ENCODE measurements around the gene ZNF283.
A peak's percentile ranks its signal among the peaks of the same experiment; 100 is the strongest.

The ZNF283 gene

DNA sequence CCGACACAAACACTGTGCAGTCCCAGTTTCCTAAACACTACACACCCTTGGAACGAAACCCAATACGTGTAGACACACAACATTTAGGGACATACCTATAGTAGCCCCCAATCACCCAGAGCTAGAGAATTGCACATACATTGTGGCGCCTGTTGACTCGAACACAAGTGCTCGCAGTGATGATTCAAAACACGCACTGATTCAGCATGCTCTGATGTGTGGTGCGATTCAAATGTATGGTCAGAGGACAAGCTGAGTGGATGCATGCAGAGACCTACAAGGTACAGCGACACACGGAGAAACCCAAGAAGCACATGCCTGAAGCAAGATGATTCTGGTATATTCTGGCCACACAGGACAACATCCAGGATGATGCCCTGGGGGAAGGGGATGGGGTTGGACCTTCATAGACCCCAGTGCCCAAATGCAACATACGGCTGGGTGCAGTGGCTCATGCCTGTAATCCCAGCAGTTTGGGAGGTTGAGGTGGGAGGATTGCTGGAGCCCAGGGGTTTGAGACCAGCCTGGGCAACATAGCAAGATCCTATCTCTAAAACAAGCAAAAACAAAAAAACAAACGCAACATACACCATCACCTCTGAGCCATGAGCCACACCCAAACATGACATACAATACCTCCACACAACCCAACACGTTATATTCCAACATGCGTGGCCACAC, 45.4 kb upstream of the ZNF283 start:
- no peak overlapping the region for H3K4me3 ChIP-seq (ENCODE audit: low read depth, low read length)
- TF ChIP-seq CTCF (IDR thresholded peaks at IDR 0.05; ENCODE audit: low read depth, low read length) (no peak), MYC (IDR thresholded peaks at IDR 0.05; ENCODE audit: low read depth, low read length) (no peak), MAX (IDR thresholded peaks at IDR 0.05; ENCODE audit: low read depth, low read length) (no peak), POLR2A (IDR thresholded peaks at IDR 0.05; ENCODE audit: extremely low read depth, insufficient read length) (no peak)
- DNase-seq (ENCODE audit: low read depth) = no peak

DNA sequence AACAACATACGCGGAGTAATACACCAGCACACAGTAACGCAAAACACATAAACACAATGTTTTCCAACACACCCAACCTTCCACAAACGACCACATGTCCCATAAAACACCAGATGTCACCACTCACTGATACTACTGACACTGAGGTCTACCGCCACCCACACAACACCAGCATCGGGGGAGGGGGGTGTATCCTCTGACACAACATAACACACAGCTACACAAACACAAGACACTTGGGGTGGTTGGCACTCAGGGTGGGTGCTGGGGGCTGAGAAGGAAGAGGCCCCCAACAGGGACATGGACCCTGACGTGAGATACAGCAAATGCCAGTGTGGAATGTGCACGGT, 44.8 kb upstream of the ZNF283 start:
- DNase-seq (ENCODE audit: low read depth) = no peak
- H3K4me3 ChIP-seq (ENCODE audit: low read depth, low read length) = no peak overlapping the region
- no peak for TF ChIP-seq CTCF (IDR thresholded peaks at IDR 0.05; ENCODE audit: low read depth, low read length)
- TF ChIP-seq MYC (IDR thresholded peaks at IDR 0.05; ENCODE audit: low read depth, low read length) = no peak
- TF ChIP-seq POLR2A (IDR thresholded peaks at IDR 0.05; ENCODE audit: extremely low read depth, insufficient read length) = no peak
- TF ChIP-seq MAX (IDR thresholded peaks at IDR 0.05; ENCODE audit: low read depth, low read length) = no peak

GRCh38 chr19:43782689-43783231, 44.4 kb upstream of the ZNF283 start:
- TF ChIP-seq MYC (IDR thresholded peaks at IDR 0.05; ENCODE audit: low read depth, low read length) (no peak), POLR2A (IDR thresholded peaks at IDR 0.05; ENCODE audit: extremely low read depth, insufficient read length) (no peak), MAX (IDR thresholded peaks at IDR 0.05; ENCODE audit: low read depth, low read length) (no peak), CTCF (IDR thresholded peaks at IDR 0.05; ENCODE audit: low read depth, low read length) (no peak)
- DNase-seq (ENCODE audit: low read depth) = no peak

GRCh38 chr19:43783636-43784035, 43.5 kb upstream of the ZNF283 start:
- H3K4me3 ChIP-seq (ENCODE audit: low read depth, low read length) = no peak overlapping the region
- TF ChIP-seq CTCF (IDR thresholded peaks at IDR 0.05; ENCODE audit: low read depth, low read length) (no peak), POLR2A (IDR thresholded peaks at IDR 0.05; ENCODE audit: extremely low read depth, insufficient read length) (no peak), MYC (IDR thresholded peaks at IDR 0.05; ENCODE audit: low read depth, low read length) (no peak), MAX (IDR thresholded peaks at IDR 0.05; ENCODE audit: low read depth, low read length) (no peak)
- DNase-seq (ENCODE audit: low read depth) = no peak

More at GRCh38 chr19:43782689-43783231, 44.4 kb upstream of the ZNF283 start:
- no peak overlapping the region for H3K4me3 ChIP-seq (ENCODE audit: low read depth, low read length)

DNA sequence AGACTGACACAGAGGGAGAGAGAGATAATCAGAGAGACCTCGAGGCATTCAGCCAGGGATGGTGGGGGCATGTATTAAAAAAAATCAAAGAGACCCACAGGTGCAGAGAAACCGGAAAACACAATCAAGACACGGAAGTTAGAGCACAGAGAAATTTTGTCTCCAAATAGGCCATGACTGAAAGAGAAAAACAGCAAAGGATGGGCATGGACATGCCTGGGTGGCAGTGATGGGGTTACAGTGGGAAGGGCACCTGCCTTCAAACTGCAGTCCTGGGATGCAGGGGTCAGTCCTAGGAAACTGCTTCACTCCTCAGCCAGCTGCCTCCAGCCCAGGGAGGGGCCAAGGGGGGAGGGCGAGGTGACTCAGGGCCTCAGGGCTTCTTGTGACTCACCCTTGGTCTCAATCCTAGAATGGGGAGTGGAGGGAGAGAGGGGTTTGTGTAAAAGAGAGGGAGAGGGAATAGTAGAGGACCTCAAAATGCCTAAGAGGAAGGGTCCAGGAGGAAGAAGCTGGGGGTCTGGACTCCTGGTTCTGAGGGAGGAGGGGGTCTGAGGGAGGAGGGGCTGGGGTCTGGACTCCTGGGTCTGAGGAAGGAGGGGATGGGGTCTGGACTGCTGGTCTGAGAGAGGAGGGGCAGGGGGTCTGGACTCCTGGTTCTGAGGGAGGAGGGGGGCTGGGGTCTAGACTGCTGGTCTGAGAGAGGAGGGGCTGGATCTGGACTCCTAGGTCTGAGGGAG, 42.7 kb upstream of the ZNF283 start:
- no peak overlapping the region for H3K4me3 ChIP-seq (ENCODE audit: low read depth, low read length)
- TF ChIP-seq CTCF (IDR thresholded peaks at IDR 0.05; ENCODE audit: low read depth, low read length) (no peak), POLR2A (IDR thresholded peaks at IDR 0.05; ENCODE audit: extremely low read depth, insufficient read length) (no peak), MAX (IDR thresholded peaks at IDR 0.05; ENCODE audit: low read depth, low read length) (no peak), MYC (IDR thresholded peaks at IDR 0.05; ENCODE audit: low read depth, low read length) (no peak)
- DNase-seq (ENCODE audit: low read depth) = peak; percentile 66
